Measurements from ENCODE around the gene TRNT1. TPM values are rescaled to one million over a fixed set of nuclear protein-coding genes. Genes with fewer than 3 reads are reported as not detected.

TRNT1 gene
- total RNA-seq, 1 donor from 2014 or later, result 38.3 TPM

- intact Hi-C loops (cut with micrococcal nuclease), result loop anchor here (2.0 to 10.0 kb wide), 3 partner anchors 471 to 1947 kb away; partner anchors contain the start of genes ARL8B and ITPR1
Observed at GRCh38 chr3:3177861-3178497, 51.2 kb downstream of the TRNT1 start.

DNA sequence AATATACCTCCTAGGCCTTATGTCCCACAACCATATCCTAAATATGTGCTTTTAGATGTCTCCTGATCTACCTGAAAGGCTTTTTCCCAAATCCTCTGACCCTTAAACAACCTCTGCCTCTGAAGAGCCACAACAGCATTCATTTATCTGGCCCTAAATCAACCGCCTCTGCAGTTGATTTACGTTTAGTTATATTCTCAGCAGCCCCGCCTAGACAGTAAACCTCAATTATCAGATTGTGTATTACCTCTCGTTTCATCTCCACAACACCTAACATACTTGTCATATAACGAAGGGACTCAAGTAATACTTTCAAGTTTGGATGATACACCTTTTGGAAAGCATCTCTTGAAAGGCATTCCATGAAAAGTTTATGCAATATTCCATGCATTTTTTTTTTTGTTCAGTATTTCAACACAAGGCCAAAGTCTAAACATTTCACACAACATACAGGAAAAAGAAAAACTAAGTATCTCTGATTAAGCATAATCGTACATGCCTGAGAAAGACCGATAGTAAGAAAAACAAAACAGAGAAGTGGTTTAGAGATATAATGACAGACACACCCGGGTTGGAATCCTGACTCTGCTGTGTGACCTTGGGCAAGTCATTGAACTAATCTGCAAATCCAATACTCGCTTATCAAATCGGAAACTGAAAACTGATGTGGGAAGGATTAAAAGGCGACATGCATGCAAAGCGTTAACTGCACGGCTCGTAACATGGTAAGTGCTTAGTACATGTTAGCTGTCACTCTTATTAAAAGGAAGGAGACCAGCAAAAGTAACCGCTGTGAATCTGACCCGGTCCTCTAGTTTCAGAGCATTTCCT, 52.0 kb downstream of the TRNT1 start:
- intact Hi-C loops (cut with micrococcal nuclease), result loop anchor here (1.0 to 10.0 kb wide), 6 partner anchors 7 to 1946 kb away; partner anchors contain the start of genes ARL8B, ITPR1 and SETMAR

- intact Hi-C loops (cut with micrococcal nuclease), result loop anchor here (1.0 to 10.0 kb wide), 6 partner anchors 8 to 1945 kb away; partner anchors contain the start of genes ARL8B, ITPR1 and SETMAR
Observed at GRCh38 chr3:3179407-3180094, 52.8 kb downstream of the TRNT1 start, which contains the start of gene CRBN. Gene CRBN (minus strand): TSS chr3:3179691. CDS start chr3:3179687, 4 bp downstream.

GRCh38 chr3:3180456-3180855, 53.7 kb downstream of the TRNT1 start:
- intact Hi-C loops (cut with micrococcal nuclease), result no loop called here

GRCh38 chr3:3184876-3185275, 58.1 kb downstream of the TRNT1 start:
- intact Hi-C loops (cut with micrococcal nuclease), result no loop called here

DNA sequence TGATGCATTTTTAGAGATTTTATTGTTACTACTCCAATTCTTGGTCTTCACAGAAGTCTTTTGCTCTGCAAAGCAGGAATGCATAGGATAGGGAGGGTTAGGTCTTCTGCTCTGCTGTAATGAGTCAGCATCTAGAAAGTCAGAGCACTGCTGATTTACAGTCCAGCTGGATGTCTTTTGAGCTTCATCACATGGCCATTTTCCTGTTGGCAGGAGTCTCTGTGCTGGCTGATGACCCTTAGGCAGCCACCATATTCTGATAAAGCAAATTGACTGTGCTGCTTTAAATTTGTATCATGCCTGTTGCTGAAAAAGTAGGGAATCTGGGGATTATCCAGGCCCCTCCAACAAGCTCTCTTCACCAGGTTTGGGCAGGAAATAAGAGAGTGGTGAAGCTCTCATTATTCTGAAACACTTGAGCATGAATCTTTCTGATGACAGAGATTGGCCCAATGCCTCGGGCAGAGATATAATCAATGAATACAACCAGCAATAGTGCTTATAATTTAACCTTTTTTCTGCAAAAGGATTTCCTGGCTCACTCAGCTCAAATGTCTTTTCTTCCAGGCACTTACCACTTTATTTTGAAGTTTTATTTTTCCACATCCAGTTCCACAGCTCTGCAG, 62.5 kb downstream of the TRNT1 start:
- intact Hi-C loops (cut with micrococcal nuclease), result no loop called here

DNA sequence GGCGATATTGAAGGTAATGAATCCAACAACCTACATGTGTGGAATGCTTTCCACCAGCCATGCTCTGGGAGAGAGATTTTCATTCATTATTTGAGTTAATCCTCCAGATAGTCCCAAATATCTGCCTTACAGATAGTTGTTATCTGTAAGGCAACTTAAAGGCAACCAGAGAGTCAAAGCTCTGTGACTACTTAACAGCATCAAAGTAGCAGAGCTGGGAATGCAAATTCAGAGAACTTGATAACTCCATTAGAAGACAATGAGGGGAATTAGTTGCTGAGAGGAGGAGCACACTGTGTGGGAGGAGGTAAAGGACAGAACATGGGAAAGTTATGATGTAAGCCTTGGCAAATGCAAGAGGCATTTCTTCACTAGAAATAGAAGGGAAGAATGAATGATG, 63.2 kb downstream of the TRNT1 start:
- intact Hi-C loops (cut with micrococcal nuclease), result no loop called here

DNA sequence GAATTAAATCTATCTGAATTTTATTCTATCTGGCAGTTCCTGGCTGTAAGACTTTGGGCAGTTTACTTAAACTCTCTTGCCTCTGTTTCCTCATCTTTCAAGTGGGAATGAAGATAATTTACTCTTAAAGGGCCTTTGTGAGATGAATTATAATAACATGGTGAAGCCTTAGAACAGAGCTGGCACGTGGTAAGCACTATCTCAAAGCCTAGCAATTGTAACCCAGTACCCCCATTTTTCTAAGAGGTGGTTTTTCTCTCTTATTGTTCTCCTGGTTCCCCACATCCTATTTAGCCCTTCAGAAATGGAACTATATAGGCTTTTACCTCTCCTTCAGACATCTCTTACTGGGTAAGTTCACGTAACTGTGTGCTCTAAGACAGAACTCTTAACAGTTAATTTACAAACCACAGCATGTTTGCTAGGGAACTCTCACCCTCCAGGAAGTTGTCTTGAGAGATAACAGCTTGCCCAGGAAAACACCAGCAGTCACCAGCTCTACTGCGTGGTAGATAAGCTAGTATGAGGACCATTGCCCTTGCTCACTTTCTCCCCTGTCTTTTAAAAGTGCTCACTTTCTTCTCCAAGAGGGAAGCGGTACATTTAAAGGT, 65.0 kb downstream of the TRNT1 start:
- intact Hi-C loops (cut with micrococcal nuclease), result loop anchor here (1.0 kb wide), 1 partner anchor 10 kb away; no protein-coding TSS in a partner anchor

DNA sequence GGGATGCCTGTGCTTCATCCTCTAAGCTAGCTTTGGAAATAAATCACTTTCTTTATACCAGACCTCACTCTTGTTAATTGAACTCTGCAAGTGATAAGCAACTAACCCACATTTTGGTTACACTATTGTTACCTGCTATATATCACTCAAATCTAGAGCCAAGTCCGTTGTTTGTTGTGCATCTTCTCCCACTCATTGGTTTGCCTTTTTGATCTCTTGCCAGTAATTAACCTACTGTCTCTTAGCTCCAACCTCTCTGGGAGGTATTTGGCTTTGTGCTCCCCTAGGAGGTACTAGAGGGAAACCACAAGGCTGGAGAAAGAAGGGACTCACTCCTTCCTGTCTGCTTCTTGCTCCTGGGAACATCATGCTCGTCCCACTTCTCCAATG, 65.5 kb downstream of the TRNT1 start:
- intact Hi-C loops (cut with micrococcal nuclease), result loop anchor here (1.0 kb wide), 1 partner anchor 11 kb away; no protein-coding TSS in a partner anchor

- intact Hi-C loops (cut with micrococcal nuclease), result no loop called here
Observed at GRCh38 chr3:3194861-3195260, 68.1 kb downstream of the TRNT1 start.

GRCh38 chr3:3196148-3196861, 69.6 kb downstream of the TRNT1 start:
- intact Hi-C loops (cut with micrococcal nuclease), result loop anchor here (1.0 kb wide), 1 partner anchor 802 kb away; no protein-coding TSS in a partner anchor

Other genes with a start within 250 kb of the TRNT1 start
- not detected in 2 replicates for gene IL5RA, start 16.6 kb upstream of the TRNT1 start, total RNA-seq
- gene CRBN, start 52.8 kb downstream of the TRNT1 start, total RNA-seq, result 61.7 and 62.4 TPM in 2 replicates